UCSD-AML1 (cell line): ENCODE data around the gene CNTNAP2.

ENCODE experiments used
- DNase-seq: peaks from one replicate; lab custom pipeline; 2025; ENCODE audit not compliant: unreplicated experiment; lab: John Stamatoyannopoulos, UW

CNTNAP2 gene

DNA sequence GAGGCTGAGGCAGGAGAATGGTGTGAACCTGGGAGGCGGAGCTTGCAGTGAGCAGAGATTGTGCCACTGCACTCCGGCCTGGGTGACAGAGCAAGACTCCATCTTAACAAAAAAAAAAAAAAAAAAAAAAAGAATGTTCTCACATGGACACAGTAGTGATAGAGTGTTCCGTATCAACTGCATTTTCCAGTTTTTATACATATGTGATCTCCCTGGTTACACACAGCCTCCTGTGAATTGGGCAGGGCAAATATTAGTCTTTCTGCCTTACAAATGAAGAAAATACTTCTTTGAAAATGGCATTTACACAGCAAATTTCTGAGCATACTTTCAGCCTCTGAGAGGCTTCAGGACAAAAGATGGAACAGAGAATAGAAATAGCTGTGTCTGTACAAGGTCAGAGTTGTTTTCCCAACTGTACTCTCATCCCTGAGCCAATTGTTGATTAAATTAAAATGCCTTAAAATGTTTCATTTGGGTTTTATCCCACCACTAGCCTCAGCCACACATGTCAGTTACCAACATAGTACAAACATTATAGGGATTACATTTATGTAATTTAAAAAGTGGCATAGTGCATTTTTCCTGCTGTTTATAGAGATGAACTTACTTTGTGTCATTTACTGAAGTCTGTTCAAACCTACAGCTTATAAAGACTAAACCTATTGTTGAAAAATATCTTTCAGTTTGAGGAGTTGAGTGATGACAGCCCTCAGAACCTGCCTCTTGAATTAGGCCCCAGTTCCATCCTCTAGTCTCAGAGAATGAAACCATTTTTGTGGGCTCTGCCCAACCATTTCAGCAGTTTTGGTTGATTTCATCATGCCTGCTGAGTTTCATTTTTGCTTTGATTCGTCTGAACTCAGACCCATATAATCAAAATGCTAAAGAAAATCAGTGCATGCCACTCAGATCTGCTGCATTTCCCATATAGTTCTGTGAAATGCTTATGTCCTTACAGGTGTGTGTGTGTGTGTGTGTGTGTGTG, 1864.5 kb downstream of the CNTNAP2 start:
- no peak for DNase-seq

DNA sequence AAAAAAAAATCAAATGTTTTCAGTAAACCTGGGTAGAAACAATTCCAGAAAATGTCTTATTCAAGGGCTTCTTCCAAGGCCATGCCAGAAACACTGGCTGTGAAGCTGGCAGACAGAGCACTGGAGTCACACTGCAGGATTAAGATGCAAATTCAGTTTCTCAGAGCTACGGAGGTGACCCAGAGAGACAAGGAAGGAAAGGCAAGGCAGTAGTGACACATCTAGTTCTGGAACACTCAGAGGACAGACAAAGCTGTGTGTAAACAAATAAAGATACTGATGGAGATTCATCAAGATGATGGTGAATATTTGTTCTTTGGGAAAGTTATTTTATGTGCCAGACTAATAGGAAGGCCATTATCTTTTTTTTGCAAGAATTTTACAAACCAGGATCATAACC, 1865.7 kb downstream of the CNTNAP2 start:
- no peak for DNase-seq

DNA sequence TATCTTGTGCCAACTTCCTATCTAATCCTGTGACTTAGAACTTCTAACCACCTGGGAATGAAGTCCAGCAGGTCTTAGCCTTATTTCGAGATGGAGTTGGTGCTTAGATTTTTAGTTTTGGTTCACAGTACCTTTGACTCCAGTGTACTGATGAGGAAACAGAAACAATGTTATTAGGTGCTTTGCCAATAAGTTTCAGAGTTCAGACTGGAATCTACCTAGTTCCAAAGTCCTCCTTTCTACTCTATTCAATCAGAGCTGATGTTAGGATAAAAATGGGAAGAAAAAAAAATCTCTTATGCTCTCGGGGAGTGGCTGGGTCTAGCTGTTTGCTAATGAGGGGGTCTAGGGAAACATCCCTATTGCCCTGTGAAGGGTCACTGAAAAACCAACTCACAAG, 1867.7 kb downstream of the CNTNAP2 start:
- no peak for DNase-seq

DNA sequence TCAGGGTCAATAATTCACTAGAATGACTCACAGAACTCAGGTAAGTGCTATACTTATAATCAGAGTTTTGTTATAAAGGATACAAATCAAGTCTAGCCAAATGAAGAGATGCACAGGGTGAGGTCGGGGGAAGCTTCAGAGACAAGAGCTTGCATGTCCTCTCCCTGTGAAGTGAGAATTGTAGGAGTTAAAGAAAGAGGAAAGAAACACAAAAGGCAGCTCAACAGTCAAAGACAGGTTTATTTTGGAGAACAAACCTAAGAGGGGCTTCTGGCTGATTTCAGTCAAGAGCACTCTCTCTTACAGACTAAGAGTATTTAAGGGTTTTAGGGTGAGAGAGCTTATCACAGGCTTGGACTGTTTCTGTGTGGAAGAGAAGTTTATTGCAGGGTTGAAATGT, 1873.5 kb downstream of the CNTNAP2 start:
- DNase-seq: no peak

DNA sequence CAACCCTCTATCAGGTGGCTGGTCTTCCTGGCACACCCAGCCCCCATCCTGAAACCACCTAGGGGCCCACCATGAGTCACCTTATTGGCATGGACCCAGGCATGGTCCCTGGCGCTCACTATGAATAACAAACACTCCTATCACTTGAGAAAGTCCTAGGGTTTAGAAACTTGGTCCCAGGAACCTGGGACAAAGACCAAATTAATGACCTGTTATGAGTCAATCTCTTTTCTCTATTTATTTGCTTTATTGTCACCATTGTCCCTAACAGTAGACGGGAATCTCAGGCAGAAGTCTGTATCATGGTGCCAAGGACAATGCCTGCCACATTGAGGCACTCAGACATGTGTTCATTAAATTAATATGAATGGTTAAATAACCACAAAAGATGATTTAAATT, 1874.3 kb downstream of the CNTNAP2 start:
- no peak for DNase-seq

DNA sequence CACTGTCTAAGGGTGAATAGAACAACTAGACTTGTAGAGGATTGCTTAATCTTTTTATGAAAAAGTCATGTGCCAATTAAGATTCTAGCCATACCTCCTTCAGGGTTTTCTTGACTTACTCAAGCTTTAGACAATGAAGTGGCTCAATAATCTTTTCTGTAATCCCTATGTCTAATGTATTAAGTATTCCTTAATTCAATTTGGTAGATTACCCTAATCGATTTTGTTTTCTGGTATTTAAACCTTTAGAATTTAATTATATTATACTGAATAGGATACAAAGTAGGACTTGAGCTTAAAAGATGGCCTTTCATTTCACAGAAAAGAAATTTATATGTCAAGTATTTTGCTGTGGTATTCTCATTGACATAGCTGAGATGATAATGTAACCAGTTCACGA, 1876.1 kb downstream of the CNTNAP2 start:
- no peak for DNase-seq

DNA sequence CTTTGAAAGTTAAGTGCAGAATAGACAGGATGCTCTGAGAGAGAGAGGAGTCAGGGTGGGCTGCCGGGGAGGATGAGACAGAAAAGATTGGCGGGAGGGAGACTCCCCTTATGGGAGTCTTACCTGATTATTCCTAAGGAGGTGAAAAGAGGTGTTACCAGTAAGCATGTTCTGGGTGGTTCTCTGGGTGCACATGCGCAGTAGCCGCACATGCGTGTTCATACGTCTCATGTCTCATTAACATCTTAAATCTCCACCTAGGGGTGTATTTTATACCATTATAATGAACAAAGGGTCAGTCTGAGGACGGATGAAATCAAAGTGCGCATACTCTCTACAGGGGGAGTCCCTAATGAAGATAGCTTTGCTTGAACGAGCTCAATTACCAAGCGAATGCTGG, 1881.0 kb downstream of the CNTNAP2 start:
- no peak for DNase-seq

DNA sequence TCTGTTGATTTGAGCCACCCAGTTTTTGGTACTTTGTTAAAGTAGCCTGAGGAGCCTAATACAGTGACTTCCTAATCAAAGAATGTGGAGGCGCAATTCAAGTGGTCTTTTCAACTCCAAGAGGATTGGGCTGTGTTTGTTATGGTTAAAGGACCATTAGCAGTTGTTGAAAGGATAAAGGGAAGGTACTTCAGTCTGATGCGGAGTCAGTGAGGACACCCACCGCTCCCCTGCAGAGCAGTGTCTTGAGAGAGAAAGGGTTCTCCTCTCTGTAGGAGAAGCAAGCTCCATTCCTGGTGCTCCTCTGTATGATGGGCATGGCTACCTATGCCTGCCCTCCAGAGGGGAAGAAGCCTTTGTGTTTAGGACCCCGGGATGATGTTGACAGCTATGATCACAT, 1883.4 kb downstream of the CNTNAP2 start:
- no peak for DNase-seq

DNA sequence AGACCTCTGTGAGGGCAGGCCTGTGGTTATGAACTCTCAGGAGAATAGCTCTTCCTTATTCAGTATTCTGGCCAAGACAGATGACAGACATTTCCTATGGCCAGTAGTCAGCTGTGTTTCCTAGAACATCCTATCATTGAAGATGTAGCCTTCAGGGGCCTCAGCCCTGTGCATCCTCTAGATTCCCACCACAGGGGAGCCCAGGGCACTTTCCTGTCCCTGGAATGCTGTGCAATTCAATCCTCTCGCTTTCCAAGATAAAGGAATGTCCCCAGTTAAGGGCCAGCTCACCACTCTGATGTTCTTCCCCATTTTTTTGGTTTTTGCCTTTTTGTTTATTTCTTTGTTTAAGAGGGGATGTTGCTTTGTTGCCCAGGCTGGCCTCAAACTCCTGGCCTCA, 1895.2 kb downstream of the CNTNAP2 start:
- DNase-seq: no peak

DNA sequence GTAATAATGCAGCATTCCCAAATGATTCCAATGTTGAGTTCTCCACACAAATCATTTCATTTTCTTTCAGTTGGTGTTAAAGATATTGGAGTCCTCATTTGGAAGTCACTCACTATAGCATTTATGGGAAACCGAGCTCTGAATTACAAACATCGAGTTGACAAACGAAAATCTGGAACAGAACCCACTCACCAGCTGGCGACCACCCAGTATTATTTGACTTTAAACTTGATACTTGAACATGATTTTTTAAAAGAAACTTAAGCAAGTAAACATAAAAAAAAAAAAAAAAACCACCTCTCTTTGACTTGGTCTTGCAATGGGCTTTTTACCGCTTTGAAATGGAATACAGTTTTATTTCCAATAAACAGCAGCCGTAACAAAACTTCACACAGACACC, 1897.4 kb downstream of the CNTNAP2 start:
- DNase-seq: no peak

DNA sequence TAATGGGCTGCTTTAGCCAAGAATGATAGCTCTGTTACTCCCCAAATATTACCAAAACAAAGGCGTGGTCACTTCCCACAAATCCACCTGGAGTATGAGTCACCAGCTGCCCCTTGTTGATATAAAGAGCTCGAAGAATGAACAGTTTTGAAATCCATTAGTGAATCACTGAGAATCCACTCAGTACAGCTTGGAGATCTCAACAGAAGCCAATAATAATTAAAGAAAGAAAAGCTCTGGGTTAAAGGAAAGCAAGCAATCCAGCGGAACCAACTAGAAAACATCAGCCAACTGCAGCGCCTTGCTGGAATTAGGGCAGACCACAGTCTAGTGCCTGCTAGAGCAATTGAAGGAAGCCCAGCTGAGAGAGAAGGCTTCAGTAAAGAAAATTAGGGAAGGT, 1897.9 kb downstream of the CNTNAP2 start:
- no peak for DNase-seq

DNA sequence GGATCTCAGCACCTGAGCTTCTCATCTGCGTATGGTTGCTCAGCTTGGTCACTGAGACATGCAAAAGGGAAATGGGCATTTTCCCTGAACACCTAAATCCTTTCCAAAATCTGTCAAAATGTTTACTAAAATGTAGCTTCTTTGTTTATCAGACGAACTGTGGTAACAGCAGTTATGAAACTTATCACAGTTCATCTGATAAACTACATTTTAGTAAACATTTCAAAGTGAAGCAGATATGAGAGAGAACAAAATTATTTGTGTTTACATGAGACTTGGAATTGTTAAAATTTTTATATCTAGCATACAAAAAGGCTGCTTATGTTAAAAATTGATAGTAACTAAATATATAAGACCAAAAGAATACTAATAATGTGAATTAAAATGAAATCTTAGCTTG, 1900.5 kb downstream of the CNTNAP2 start:
- DNase-seq: no peak

DNA sequence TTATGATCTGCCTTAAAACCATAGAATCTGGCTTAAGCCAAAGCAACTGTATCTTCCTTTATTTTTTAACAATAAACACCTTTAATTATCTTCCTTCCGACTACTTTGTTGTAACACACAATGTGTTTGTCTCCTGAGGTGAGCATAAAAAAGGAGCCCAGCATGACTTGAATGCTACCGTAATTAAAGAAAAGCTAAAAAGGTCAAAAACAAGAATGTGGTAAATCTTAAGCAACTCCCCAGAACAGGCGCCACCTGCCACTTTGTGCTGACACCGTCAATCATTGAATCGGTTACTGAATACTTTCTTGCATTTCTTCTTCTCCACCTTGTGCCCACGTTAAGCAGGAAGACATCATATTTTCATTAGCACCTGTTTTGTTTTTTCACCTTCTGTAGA, 1904.1 kb downstream of the CNTNAP2 start:
- DNase-seq: no peak

DNA sequence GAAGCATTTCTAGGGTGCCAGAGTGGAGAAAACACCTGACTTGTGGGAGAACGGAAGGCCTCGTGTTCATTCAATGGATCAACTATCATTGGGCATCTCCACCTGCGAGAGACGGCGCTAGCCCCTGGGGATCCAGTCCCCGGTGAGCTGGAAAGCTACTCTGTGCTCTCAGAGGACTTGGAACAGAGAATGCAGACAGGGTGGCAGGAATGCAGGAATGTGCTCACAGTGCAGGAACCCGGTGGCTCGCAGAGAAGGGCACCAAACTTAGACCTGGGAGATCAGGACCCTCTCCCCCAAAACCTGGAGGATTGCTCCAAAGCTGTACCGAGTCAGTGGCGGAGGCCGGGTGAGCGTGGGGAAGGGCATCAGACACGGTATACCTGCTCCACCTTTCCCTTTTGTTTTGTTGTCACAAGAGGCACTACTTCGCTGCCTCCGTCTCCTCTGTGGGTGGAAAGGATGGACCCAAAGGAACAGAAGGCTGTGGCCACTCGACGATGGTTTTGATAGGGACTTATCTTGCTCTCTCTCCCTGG, 1905.0 kb downstream of the CNTNAP2 start:
- no peak for DNase-seq

DNA sequence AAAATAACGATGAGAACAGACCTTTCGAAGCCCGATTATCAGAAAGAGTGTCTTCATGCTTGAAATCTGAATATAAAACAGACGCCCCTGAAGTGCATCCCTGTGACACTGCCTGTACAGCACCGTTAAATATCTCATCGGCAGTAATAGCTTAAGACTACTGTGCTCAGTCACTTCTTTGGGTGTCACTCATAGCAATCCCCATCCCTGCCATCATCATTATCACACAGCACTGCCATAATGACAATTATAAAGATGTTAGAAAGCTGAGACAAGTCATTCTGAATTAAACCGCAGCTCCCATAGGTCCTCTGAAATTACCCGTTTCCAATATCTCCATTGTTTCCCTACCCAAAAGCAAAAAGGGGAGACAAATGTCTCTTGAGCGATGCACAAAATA, 1906.2 kb downstream of the CNTNAP2 start:
- DNase-seq: no peak

DNA sequence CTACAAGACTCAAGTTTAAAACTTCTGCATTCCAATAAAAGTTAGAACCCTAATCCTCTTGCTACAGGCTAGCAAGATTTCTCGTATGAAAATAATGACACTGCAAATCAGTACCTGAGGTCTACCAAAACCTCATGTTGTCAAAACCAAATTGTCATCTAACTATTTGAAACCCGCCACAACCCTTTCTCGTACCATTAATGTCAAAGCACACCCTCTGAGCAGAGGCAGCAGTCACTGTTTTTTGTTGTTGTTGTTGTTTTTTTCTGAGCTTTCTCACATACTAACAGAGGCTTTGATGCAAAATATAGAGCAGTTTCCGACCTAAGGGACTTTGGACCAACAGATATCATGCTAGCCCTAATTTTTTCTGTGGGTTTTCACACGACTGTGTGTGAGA, 1910.1 kb downstream of the CNTNAP2 start:
- no peak for DNase-seq

DNA sequence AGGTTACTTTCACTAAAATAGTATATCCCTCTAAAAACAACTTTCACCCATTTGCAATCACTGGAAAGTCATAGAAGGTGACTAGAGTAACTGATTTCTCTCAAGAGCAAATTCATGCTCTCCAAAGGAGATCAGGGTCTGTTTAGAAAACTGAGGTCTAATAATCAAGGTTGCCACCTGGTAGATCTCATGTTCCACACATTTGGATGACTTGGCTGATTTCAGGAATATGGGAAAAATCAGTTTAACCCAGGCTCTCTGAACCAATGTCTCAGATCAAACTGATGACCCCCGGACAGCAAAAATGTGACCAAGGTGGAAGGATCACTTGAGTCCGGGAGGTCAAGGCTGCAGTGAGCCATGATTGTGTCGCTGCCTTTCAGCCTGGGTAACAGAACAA, 1911.6 kb downstream of the CNTNAP2 start:
- no peak for DNase-seq

DNA sequence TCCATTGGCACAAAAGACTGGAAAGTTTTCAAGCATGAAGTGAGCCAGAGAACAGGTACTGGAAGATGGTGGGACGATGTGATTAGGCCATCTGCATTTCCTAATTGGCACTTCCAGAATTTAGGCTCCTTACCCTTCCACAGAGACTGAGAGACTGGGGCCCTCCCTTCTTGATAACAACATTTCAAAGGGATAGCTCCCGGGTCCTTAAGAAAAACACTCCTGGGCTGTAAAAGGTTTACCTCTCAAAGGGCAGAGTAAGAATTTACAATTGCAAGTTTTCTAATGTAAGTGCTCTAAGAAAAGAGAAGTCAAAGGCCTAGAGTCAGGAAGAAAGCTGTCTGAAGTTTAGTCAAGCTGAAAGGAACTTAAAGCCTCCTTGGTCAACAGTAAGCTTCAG, 1914.4 kb downstream of the CNTNAP2 start:
- DNase-seq: no peak

DNA sequence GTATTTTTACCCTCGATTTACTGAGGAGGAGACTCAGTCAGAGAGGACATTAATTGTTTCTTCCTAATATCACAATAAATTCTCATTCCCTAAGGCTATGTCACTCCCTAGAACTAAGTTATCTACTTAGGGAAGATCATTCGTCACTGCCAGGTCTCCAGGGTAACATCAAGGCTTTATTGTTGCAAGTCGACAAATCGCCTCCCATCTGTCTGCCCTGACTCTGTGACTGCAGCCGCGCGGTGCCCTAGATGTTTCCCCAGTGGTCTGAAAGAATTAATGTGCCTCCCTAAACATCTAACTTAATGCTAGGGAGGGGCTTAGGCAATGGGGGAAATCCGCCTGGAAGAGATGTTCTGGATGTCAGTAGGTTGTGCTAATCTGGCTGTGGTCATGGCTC, 1915.2 kb downstream of the CNTNAP2 start:
- no peak for DNase-seq

DNA sequence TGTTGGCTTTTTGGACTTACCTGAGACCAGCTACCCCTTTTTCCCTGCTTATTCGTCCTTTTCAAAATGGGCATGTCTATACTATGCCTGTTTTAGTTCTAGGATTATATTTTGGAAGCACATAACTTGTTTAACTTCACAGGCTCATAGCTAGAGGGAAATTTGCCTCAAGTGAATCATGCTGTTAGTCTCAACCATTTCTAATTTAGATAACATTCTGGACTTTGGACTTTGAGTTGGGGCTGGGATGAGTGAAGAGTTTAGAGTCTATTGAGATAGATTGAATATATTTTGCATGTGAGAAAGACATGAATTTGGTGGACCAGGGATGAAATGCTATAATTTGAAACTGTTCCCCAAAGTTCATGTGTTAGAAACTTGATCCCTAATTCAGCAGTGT, 1919.3 kb downstream of the CNTNAP2 start:
- no peak for DNase-seq

DNA sequence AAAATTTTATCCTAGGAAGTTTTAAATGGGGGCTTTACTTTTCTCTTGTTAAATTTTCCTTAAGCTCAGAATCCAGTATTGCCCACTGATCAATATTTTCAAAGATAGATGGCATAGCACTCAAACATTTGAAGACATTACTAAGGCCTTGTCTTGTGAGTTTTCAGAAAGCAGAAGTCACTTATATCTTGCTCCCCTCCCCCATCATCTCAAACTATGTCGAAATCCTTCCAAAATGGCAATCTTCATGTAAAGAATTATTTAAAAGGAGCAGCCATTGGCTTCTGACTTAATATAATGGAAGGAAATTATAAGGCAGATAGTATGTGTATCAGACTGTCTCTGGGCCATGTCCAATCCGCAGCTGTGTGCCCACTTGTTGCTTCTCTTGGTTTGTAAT, 1920.4 kb downstream of the CNTNAP2 start:
- DNase-seq: no peak

DNA sequence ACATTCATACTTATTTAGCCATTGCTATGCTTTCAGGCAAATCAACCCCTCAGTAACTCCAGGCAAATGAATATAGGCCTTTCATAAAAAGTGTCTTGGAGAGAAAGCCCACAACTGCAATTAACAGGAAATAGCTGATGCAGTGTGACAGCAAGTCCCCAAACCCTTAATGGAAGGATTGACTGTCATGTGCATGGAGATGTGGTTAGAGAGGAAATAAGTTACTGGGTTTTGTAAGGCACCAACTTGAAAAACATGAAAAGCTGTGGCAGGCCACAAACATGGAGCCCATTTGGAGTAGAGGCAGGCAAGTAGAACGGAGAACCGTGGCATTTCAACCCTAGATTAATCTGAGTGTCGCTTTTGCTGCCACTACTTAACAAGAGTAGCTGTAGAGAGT, 1924.6 kb downstream of the CNTNAP2 start:
- no peak for DNase-seq
